Memory B cell (primary cell): ENCODE measurements around the gene HYAL3.

ENCODE experiments used
- ATAC-seq: fragments of 150-1000 bp; cut with Tn5 transposase; 2 replicates; pipeline ENCODE4 v1.10.0; 2021; ENCODE audit warnings: low read depth, mild to moderate bottlenecking, moderate library complexity
- DNase-seq, 2 donors: peaks; one replicate each; pipeline ENCODE4 v3.0.0; 2022; ENCODE audit warnings: low spot score in 2 of 2
- H3K27ac Mint-ChIP-seq: one replicate; pipeline ENCODE4 v1.8.0; 2022; ENCODE audit warnings: mild to moderate bottlenecking, moderate library complexity, mixed read lengths
- H3K27me3 Mint-ChIP-seq: one replicate; pipeline ENCODE4 v1.8.0; 2022; ENCODE audit warnings: mixed read lengths
- H3K36me3 Mint-ChIP-seq: one replicate; pipeline ENCODE4 v1.8.0; 2022; ENCODE audit warnings: mild to moderate bottlenecking, mixed read lengths
- H3K4me1 Mint-ChIP-seq: one replicate; pipeline ENCODE4 v1.8.0; 2022; ENCODE audit warnings: mixed read lengths
- H3K4me3 Mint-ChIP-seq: one replicate; pipeline ENCODE4 v1.8.0; 2022; ENCODE audit warnings: mild to moderate bottlenecking, moderate library complexity, mixed read lengths
- H3K9me3 Mint-ChIP-seq: one replicate; pipeline ENCODE4 v1.8.0; 2022; ENCODE audit warnings: mixed read lengths

Gene HYAL3

DNA sequence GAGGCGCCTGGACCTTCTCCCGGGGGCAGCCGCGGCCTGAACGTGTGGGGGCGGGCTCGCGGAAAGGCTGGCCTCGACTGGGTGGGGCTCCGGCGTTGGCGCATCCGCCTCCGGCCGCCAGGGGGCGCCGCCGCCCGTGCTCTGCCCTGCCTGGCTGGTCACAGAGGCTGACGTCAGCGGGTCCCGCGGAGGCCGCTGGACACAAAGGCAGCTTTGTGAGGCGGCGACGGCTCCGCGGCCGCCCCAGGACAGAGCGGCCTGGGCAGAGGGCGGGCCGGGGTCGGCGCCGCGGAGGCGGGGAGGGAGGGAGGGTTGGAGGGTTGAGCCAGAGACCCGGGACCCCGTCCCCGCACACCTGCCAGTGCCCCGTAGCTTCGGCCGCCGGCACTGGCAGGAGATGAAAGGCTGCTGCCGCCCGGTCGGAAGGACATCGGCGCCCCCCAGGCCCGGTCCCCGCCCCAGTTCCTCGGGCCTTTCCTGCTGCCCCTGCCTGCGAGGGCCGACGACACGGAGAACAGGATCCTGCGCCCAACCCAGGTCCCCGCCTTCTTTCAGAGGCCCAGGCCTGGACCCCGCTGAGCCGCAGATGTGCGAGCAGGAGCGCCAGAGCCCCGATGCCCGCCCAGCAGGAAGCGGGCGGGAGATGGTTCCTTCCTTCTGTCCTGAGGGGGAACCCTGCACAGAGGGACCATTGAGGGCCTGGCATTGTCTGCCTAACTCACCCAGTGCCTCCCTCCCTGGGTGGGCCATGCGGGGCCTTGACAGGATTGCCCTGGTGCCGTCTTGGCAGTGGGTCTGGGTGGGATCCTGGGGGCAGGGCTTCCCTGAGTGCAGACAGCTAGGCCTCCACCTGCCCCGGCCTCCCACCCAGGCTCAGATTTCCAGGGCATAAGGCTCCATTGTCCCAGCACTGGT is 38.9 kb downstream of the HYAL3 start:
- H3K9me3 Mint-ChIP-seq: no peaks in the 10 kb centered on the region
- H3K36me3 Mint-ChIP-seq: peaks cover 14% of the 10 kb centered on the region
- H3K4me1 Mint-ChIP-seq: peaks cover 3% of the 10 kb centered on the region
- H3K27ac Mint-ChIP-seq: peak overlapping the region; percentile 83
- DNase-seq (peak; percentile 85 to 90), ATAC-seq (peak; percentile 97)
- peak overlapping the region; percentile 78 for H3K4me3 Mint-ChIP-seq
- peaks cover 2% of the 10 kb centered on the region for H3K27me3 Mint-ChIP-seq

DNA sequence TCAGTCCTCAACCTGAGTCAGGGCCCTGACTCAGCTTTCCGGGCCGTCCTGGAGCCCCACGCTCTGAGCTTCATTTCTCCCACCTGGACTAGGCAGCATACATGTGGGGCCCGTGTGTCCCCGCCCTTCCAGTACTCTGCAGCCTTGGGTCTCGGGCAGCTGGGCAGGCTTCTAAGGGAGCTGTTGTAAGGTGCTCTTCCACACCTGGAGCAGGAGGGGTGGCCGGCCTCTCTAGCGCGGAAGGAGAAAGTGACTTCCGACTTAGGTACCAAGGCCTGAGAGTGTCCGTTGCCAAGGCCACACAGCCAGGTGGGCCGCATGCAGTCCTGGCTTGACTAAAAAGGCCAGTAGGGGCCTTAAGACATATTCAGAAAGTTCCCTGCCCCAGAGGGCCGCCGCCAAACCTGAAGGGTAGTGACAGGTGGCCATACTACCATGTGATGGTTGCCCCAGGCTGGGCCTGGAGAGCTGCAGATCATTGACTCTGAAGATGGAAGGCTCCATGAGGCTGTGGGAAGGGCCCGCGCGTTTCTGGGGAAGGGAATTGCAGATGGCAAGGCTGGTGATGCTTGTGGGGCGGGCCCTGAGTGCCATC is 39.7 kb downstream of the HYAL3 start:
- peak; percentile 7 for ATAC-seq
- no peaks in the 10 kb centered on the region for H3K27me3 Mint-ChIP-seq
- DNase-seq: no peak
- H3K4me3 Mint-ChIP-seq: peak overlapping the region; percentile 78
- peaks cover 3% of the 10 kb centered on the region for H3K4me1 Mint-ChIP-seq
- H3K27ac Mint-ChIP-seq: peak overlapping the region; percentile 83
- H3K9me3 Mint-ChIP-seq: no peaks in the 10 kb centered on the region
- H3K36me3 Mint-ChIP-seq: peaks cover 14% of the 10 kb centered on the region

DNA sequence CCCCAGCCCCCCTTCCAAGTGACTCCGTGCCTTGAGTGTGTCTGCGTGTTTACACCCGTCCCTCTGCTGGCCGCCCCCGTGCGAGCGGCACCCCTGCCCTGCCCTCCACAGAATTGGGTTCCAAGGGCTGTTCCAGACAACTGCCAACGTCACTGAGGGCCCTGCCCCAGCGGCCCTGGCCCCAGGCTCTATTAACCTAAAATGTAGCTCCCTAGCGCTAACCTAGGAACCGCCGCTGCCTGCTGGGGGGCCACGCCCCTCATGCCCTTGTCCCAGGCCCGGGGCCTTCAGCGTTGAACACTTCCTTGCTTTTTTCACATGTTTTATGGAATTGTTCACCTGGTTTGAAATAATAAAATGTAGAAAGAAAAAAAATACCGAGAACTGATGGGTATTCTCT is 40.2 kb downstream of the HYAL3 start:
- H3K4me3 Mint-ChIP-seq: no peak overlapping the region
- H3K4me1 Mint-ChIP-seq: peaks cover 6% of the 10 kb centered on the region
- no peaks in the 10 kb centered on the region for H3K27me3 Mint-ChIP-seq
- no peaks in the 10 kb centered on the region for H3K9me3 Mint-ChIP-seq
- DNase-seq (no peak), ATAC-seq (no peak)
- H3K27ac Mint-ChIP-seq: no peak overlapping the region
- peaks cover 14% of the 10 kb centered on the region for H3K36me3 Mint-ChIP-seq

DNA sequence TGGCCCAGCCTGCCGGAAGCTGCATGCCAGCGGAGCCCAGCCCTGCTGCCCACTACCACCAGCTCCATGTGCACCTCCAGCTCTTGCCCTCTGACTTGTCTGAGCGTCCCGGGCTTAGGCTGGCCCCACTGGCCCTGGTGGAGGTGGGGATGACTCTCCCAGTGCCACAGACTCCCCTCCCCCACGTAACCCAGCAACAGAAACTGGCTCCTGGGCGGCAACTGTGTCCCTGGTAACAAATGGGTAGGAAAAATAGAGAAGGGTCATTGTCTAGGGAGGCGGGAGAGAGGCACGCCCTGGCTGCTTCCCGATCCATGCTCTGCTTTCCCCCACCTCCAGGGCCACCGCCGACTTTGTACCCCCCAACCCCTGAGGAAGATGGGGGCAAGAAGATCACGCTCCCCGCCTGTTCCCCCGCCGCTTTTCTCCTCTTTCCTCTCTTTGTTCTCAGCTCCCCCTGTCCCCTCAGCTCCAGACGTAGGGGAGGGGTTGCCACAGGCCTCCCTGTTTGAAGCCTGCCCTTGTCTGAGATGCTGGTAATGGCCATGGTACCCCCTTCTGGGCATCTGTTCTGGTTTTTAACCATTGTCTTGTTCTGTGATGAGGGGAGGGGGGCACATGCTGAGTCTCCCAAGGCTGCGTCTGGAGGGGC is 41.0 kb downstream of the HYAL3 start:
- ATAC-seq: no peak
- peaks cover 9% of the 10 kb centered on the region for H3K4me1 Mint-ChIP-seq
- no peak overlapping the region for H3K4me3 Mint-ChIP-seq
- no peak overlapping the region for H3K27ac Mint-ChIP-seq
- H3K9me3 Mint-ChIP-seq: no peaks in the 10 kb centered on the region
- H3K36me3 Mint-ChIP-seq: peaks cover 18% of the 10 kb centered on the region
- no peak for DNase-seq
- no peaks in the 10 kb centered on the region for H3K27me3 Mint-ChIP-seq

DNA sequence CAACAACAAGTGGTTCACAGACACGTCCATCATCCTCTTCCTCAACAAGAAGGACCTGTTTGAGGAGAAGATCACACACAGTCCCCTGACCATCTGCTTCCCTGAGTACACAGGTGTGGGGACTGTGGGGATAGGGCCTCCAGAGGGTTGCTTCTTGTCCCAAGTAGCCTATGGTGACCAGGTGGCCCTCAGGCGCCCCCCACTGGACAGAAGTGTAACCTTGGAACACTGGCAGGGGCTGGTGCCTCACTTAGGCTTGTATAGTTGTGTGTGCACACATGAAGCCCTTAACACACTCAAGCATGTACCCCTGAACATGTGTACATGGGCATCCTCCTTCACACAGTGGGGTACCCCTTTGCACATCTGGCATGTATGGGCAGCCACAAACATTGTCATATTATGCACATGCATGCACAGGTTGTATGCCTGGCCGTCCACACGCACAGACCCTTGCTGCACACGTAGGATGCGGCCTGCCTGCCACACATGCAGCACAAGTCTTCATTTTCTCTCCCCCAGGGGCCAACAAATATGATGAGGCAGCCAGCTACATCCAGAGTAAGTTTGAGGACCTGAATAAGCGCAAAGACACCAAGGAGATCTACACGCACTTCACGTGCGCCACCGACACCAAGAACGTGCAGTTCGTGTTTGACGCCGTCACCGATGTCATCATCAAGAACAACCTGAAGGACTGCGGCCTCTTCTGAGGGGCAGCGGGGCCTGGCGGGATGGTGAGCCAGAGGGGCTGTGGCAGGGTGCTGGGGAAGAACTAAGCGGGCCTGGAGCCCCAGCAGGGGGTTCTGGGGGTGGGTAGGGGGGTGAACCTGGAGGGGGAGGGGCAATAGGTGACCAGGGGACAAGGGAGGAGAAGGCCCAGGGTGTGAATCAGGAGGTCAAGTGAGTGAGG is 42.0 kb downstream of the HYAL3 start:
- Mint-ChIP-seq H3K27ac (peak overlapping the region; percentile 62), H3K4me1 (peaks cover 9% of the 10 kb centered on the region), H3K9me3 (no peaks in the 10 kb centered on the region), H3K27me3 (no peaks in the 10 kb centered on the region), H3K4me3 (no peak overlapping the region), H3K36me3 (peaks cover 18% of the 10 kb centered on the region)
- no peak for DNase-seq
- no peak for ATAC-seq

DNA sequence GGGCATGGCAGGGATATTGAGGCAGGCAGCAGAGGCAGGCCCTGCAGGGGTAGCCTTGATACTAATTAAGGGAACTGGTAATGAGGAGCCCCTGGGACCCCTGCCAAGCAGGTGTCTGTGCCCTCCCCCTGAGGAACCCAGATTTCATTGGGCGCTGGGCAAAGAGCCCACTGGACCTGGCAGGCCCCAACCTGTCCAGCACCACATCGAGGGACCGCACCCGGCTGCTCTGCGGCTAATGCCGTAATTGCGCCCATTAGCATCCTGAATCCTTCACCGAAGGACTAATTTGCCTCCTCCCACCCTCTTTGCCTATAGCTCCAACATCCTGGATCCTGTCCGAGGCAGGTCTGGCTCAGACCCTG is 44.0 kb downstream of the HYAL3 start:
- Mint-ChIP-seq H3K27ac (no peak overlapping the region), H3K36me3 (peaks cover 20% of the 10 kb centered on the region), H3K9me3 (no peaks in the 10 kb centered on the region), H3K4me3 (no peak overlapping the region), H3K27me3 (no peaks in the 10 kb centered on the region), H3K4me1 (peaks cover 16% of the 10 kb centered on the region)
- DNase-seq (no peak), ATAC-seq (no peak)

DNA sequence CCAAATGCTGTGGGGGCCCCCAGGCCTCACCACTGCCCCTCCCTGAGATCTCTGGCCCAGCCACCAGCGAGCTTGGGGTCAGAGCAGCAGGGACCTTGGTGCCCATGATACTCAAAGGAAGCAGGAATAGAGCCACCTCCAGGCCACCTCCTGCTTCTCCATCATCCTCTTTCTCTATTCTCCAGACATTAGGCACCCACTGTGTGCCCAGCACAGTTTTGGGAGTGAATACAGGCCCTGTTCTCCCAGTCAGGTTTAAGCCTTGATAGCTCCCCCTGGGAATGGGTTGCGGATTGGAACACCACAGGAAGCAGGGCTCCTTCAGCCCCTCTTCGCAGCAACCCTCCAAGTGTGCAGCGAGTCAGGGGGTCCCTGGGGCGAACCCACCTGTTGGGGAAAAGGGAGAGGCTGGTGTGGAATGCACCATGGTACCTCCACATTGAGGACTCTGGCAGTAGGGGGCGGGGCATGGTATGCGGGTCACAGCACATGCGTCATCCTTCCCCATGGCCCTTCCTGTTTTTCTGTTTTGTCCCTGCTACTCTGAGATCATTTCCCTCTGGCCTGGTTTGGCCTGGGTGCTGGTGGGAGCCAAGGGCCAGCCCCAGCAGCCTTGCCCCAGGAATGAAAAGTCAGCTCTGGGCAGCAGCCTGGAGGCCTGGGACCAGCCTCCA is 44.5 kb downstream of the HYAL3 start:
- H3K27me3 Mint-ChIP-seq: no peaks in the 10 kb centered on the region
- H3K4me1 Mint-ChIP-seq: peaks cover 18% of the 10 kb centered on the region
- DNase-seq (no peak), ATAC-seq (peak; percentile 48)
- peak overlapping the region; percentile 60 for H3K27ac Mint-ChIP-seq
- no peaks in the 10 kb centered on the region for H3K9me3 Mint-ChIP-seq
- H3K4me3 Mint-ChIP-seq: no peak overlapping the region
- peaks cover 20% of the 10 kb centered on the region for H3K36me3 Mint-ChIP-seq

DNA sequence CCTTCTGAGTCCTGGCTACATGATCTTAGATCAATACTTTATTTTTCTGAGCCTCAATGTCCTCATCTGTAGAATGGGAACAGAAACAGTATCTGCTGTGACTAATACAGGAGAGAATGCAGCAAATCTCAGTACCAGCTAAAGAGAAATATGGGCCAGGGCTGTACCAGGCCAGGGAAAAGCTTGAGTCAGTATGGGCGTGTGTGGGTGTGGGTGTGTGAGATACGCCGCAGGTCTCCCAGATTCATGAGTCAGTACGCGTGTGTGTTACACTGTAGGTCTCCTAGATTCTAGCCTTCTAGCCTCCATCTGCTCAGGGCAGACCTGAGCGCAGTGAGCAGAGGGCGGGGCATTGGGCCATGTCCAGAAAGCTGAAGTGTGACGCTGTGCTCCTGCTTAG is 48.0 kb downstream of the HYAL3 start:
- Mint-ChIP-seq H3K27me3 (no peaks in the 10 kb centered on the region), H3K27ac (no peak overlapping the region), H3K9me3 (no peaks in the 10 kb centered on the region), H3K36me3 (peaks cover 7% of the 10 kb centered on the region), H3K4me1 (peaks cover 35% of the 10 kb centered on the region), H3K4me3 (no peak overlapping the region)
- DNase-seq (no peak), ATAC-seq (no peak)

DNA sequence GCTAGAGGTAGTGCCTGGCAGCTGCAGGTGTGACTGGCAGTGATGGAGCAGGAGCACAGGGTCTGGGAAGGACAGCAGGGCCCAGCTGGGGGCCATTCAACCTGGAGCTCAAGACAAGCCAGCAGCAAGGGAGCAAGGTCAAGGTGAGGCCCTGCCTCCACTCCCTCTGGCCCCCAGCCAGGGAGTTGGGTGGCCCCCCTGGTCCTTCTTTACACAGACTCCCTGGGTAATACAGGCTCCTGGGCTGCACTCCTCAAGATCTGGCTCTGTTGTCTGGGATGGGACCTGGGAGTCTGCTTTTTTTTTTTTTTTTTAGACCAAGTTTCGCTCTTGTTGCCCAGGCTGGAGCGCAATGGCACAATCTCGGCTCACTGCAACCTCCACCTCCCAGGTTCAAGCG is 48.7 kb downstream of the HYAL3 start:
- H3K9me3 Mint-ChIP-seq: no peaks in the 10 kb centered on the region
- peaks cover 37% of the 10 kb centered on the region for H3K4me1 Mint-ChIP-seq
- H3K4me3 Mint-ChIP-seq: no peak overlapping the region
- no peak overlapping the region for H3K27ac Mint-ChIP-seq
- no peaks in the 10 kb centered on the region for H3K27me3 Mint-ChIP-seq
- DNase-seq (no peak), ATAC-seq (no peak)
- H3K36me3 Mint-ChIP-seq: peaks cover 7% of the 10 kb centered on the region

DNA sequence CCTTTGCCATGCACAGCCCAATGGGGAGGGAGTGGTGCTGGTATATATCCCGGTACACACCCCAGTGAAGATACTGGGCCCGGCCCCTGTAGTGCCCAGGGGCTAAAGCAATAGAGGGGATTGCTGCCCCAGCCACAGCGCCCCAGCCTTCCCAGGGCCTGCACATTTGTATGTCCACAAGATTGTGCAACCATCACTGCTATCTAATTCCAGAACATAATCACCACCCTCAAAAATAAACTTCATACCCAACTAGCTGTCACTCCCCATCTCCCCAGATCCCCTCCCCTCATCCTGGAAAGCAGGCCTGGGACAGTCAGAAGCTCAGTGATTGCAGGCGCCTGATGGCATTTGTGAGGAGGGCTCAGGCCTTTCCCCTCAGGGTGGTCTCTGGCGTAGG is 49.7 kb downstream of the HYAL3 start:
- DNase-seq (no peak), ATAC-seq (no peak)
- Mint-ChIP-seq H3K27ac (no peak overlapping the region), H3K9me3 (no peaks in the 10 kb centered on the region), H3K27me3 (no peaks in the 10 kb centered on the region), H3K36me3 (peaks cover 7% of the 10 kb centered on the region), H3K4me1 (peaks cover 43% of the 10 kb centered on the region), H3K4me3 (no peak overlapping the region)

DNA sequence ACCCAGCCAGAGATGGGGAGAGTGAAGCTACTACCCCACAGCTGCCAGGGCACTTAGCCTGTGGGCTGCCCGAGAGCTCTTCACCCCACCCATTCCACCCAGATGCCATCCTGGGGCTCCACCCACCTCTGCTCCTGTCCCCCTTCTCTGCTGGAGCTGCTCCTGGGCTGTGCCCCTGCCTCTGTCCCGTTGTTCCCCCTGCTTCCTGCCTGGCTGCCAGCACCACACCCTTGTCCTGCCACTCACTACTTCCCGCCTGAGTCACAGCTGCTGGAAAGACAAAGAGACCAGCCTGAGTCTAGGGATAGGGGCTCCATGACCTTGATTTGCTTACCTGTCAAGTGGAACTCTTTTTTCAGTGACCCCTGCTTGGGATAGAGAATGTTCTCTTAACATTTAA is 50.8 kb downstream of the HYAL3 start:
- Mint-ChIP-seq H3K27me3 (no peaks in the 10 kb centered on the region), H3K9me3 (no peaks in the 10 kb centered on the region), H3K27ac (no peak overlapping the region), H3K4me1 (peaks cover 45% of the 10 kb centered on the region), H3K36me3 (peaks cover 4% of the 10 kb centered on the region), H3K4me3 (no peak overlapping the region)
- DNase-seq (no peak), ATAC-seq (no peak)

DNA sequence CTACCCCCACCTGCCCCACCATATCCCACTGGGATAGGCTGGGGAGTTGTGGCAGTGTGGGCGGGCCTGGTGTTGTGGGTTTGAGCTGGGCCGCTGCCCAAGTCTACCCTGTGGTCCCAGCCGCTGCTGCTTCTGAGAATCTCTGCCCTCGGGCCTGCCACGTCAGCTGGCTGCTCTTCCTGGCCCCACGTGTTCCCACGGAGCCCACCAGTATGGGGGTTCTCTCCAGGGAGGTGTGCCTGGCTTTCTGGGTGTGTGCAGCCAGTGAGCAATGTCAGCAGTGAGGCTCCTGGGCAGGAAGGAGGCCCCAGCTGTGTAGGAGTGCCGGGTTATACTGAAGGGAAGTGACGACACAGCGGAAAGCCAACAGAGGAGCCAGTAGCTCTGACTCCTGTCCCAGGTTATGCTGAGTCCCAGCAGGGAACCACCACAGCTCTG is 52.7 kb downstream of the HYAL3 start:
- Mint-ChIP-seq H3K4me3 (peak overlapping the region; percentile 52), H3K27me3 (no peaks in the 10 kb centered on the region), H3K4me1 (peaks cover 55% of the 10 kb centered on the region), H3K27ac (peak overlapping the region; percentile 61), H3K36me3 (peaks cover 4% of the 10 kb centered on the region), H3K9me3 (no peaks in the 10 kb centered on the region)
- DNase-seq (peak in 1 of 2 donors; percentile 30), ATAC-seq (peak; percentile 45)

DNA sequence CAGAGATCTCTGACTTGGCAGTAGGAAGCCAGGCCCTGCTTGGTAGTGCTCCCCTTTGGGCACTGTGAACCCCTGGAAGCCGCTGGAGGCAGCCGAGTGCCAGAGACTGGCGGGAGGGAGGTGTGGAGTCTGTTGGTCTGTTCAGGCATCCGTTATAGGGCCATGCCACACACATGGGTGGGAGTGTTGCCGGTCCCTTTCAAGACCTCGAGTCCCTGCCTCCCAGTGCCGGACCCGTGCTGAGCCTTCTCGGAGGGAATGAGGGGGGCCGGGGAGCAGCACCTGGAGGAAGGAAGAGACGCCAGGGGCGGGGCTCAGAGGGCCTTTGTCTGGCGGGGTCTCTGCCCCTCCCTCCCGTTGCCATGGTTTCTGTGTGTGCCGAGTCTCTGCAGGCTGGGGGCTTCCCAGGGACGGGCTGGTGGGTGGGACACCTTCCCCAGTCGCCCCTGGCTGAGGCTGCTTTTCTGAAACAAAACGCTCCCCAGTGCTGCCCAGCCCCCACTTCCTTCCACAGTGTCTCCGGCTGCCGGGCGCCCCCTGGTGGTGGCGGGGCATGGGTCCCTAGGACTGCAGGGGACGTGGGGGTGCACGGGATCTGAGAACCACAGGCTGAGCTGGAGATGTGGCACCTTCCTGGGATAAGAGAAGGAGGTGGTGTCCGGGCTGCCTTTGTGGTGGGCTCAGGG is 53.2 kb downstream of the HYAL3 start:
- H3K27ac Mint-ChIP-seq: peak overlapping the region; percentile 61
- peak overlapping the region; percentile 64 for H3K4me3 Mint-ChIP-seq
- H3K9me3 Mint-ChIP-seq: no peaks in the 10 kb centered on the region
- peak; percentile 93 to 99 for DNase-seq
- peak; percentile 70 for ATAC-seq
- no peaks in the 10 kb centered on the region for H3K27me3 Mint-ChIP-seq
- peaks cover 54% of the 10 kb centered on the region for H3K4me1 Mint-ChIP-seq
- peaks cover 6% of the 10 kb centered on the region for H3K36me3 Mint-ChIP-seq
